ENCODE measurements around the gene ARSA. TPM values are rescaled to one million over a fixed set of nuclear protein-coding genes. Genes with fewer than 3 reads are reported as not detected.

ARSA gene
- total RNA-seq, 1 donor from 2014 or later, result 65.7 TPM

- Mint-ChIP-seq H3K27ac (ENCODE audit: unreplicated experiment) (no peak overlapping the region), H3K9me3 (ENCODE audit: unreplicated experiment) (peaks cover 1% of the 10 kb centered on the region), H3K4me3 (ENCODE audit: unreplicated experiment) (peak overlapping the region; percentile 78), H3K27me3 (ENCODE audit: unreplicated experiment) (peaks cover 10% of the 10 kb centered on the region), H3K36me3 (ENCODE audit: unreplicated experiment) (no peaks in the 10 kb centered on the region), H3K4me1 (ENCODE audit: low read depth, unreplicated experiment) (peaks cover 24% of the 10 kb centered on the region)
- DNase-seq, result peak; percentile 59
- TF ChIP-seq, protein P1, sequence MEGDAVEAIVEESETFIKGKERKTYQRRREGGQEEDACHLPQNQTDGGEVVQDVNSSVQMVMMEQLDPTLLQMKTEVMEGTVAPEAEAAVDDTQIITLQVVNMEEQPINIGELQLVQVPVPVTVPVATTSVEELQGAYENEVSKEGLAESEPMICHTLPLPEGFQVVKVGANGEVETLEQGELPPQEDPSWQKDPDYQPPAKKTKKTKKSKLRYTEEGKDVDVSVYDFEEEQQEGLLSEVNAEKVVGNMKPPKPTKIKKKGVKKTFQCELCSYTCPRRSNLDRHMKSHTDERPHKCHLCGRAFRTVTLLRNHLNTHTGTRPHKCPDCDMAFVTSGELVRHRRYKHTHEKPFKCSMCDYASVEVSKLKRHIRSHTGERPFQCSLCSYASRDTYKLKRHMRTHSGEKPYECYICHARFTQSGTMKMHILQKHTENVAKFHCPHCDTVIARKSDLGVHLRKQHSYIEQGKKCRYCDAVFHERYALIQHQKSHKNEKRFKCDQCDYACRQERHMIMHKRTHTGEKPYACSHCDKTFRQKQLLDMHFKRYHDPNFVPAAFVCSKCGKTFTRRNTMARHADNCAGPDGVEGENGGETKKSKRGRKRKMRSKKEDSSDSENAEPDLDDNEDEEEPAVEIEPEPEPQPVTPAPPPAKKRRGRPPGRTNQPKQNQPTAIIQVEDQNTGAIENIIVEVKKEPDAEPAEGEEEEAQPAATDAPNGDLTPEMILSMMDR (IDR thresholded peaks at IDR 0.05; ENCODE audit: partially characterized antibody, unreplicated experiment), result no peak
Observed at GRCh38 chr22:50626850-50627641, 906 bp downstream of the ARSA start.

DNA sequence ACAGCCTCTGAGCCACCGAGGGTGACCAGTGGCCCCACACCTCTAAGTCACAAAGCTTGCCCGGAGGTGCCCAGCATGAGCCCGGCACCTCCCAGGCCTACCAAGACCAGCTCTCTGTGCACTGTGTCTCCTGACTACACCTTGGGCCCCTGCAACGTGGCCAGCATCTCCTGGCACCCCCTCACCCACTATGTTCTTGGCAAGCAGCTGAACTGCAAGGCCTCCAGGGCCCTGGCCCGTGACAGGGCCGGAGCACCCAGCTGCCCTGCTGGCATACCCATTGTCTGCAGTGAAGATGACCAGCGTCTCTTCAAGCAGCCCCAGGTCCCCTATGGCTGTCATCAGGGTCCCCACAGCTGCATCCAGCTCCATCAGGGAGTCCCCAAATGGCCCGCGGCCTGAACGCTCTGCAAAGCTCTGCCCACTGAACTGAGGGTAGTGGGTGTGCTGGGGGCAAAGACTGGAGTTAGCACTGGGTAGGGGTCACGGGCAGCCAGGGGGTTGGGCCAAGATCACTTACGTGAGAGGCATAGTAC, 1.6 kb downstream of the ARSA start:
- DNase-seq, result no peak
- no peaks in the 10 kb centered on the region for H3K36me3 Mint-ChIP-seq (ENCODE audit: unreplicated experiment)
- TF ChIP-seq, protein P1 (IDR thresholded peaks at IDR 0.05; ENCODE audit: partially characterized antibody, unreplicated experiment), result no peak
- H3K4me1 Mint-ChIP-seq (ENCODE audit: low read depth, unreplicated experiment), result peaks cover 18% of the 10 kb centered on the region
- peaks cover 2% of the 10 kb centered on the region for H3K9me3 Mint-ChIP-seq (ENCODE audit: unreplicated experiment)
- no peak overlapping the region for H3K27ac Mint-ChIP-seq (ENCODE audit: unreplicated experiment)
- peaks cover 13% of the 10 kb centered on the region for H3K27me3 Mint-ChIP-seq (ENCODE audit: unreplicated experiment)
- H3K4me3 Mint-ChIP-seq (ENCODE audit: unreplicated experiment), result peak overlapping the region; percentile 61

DNA sequence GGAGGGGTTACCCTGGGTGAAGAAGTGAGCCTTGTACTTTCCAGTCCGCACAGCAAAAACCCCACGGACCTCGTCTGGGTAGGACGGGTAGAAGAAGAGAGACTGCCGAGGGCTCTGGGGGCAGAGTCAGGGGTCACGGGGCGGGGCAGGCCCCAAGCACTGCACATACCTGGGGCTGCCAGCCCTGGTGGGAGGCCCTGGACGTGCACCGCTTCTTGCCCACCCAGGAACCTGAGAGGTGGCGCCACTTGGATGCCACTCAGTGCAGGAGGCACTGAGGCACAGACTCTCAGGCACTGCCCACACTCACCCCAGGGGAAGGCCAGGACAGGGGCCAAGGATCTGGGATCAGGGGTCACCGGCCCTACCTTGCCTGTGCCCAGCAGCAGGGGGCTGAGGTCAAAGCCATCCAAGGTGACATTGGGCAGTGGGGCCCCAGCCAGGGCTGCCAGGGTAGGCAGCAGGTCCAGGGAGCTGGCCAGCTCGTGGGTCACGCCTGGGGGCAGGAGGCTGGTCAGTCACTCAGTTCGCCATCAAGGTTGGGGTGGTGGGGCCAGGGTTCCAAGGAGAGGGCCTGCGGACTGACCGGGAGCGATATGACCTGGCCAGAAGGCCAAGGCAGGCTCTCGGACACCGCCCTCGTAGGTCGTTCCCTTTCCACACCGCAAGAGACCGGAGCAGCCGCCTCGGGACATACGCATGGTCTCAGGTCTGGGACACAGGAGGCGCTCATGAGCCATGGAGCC, 2.2 kb downstream of the ARSA start:
- Mint-ChIP-seq H3K36me3 (ENCODE audit: unreplicated experiment) (no peaks in the 10 kb centered on the region), H3K27me3 (ENCODE audit: unreplicated experiment) (peaks cover 13% of the 10 kb centered on the region)
- no peak for DNase-seq

DNA sequence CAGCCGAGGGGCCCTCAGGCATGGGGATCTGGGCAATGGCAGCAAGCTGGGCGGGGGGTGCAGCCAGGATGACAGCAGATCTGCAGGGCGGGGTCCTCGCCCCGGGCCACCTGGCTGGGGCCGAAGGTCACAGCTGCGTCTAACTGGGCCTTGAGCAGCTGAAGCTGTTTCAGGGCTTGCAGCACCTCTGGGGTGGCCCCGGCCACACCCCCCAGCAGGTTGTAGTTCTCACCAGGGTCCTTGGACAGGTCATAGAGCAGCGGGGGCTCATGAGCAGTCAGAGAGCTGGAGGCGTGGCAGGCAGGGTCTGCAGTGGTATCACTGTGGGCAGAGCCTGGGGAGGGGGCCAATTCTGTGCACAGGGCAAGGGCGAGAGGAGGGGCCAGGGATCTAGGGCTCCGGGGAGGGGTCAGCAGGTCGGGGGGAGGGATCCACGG, 2.8 kb downstream of the ARSA start:
- Mint-ChIP-seq H3K27me3 (ENCODE audit: unreplicated experiment) (peaks cover 13% of the 10 kb centered on the region), H3K36me3 (ENCODE audit: unreplicated experiment) (no peaks in the 10 kb centered on the region), H3K27ac (ENCODE audit: unreplicated experiment) (no peak overlapping the region), H3K4me1 (ENCODE audit: low read depth, unreplicated experiment) (peaks cover 16% of the 10 kb centered on the region), H3K9me3 (ENCODE audit: unreplicated experiment) (peaks cover 2% of the 10 kb centered on the region), H3K4me3 (ENCODE audit: unreplicated experiment) (no peak overlapping the region)
- TF ChIP-seq, protein P1 (IDR thresholded peaks at IDR 0.05; ENCODE audit: partially characterized antibody, unreplicated experiment), result no peak
- no peak for DNase-seq

More for the DNA sequence above, 2.2 kb downstream of the ARSA start:
- no peak overlapping the region for H3K27ac Mint-ChIP-seq (ENCODE audit: unreplicated experiment)
- peaks cover 18% of the 10 kb centered on the region for H3K4me1 Mint-ChIP-seq (ENCODE audit: low read depth, unreplicated experiment)
- TF ChIP-seq, protein P1 (IDR thresholded peaks at IDR 0.05; ENCODE audit: partially characterized antibody, unreplicated experiment), result no peak
- peaks cover 2% of the 10 kb centered on the region for H3K9me3 Mint-ChIP-seq (ENCODE audit: unreplicated experiment)
- no peak overlapping the region for H3K4me3 Mint-ChIP-seq (ENCODE audit: unreplicated experiment)
